ENCODE data around the gene HOXA13. TPM values are rescaled to one million over a fixed set of nuclear protein-coding genes. Genes with fewer than 3 reads are reported as not detected.

Gene HOXA13
- total and polyA plus RNA-seq, 2 experiments from 2014 or later = not detected

GRCh38 chr7:27198138-27198841, 1.6 kb downstream of the HOXA13 start:
- no peaks in the 10 kb centered on the region for H3K9me3 ChIP-seq (ENCODE audit: low read depth)
- H3K27ac ChIP-seq = no peak overlapping the region
- no peaks in the 10 kb centered on the region for H3K4me1 ChIP-seq (ENCODE audit: low read depth)
- no peaks in the 10 kb centered on the region for H3K36me3 ChIP-seq
- H3K27me3 ChIP-seq = peaks cover 98% of the 10 kb centered on the region
- H3K4me3 ChIP-seq = no peak overlapping the region
- DNase-seq (ENCODE audit: low read depth in 1 of 2, low spot score in 1 of 2) = no peak
- TF ChIP-seq CTCF (IDR thresholded peaks at IDR 0.05; ENCODE audit: low read depth, low read length) = no peak

- DNase-seq (ENCODE audit: low read depth in 1 of 2, low spot score in 1 of 2) = no peak
- H3K27ac ChIP-seq = no peak overlapping the region
- peaks cover 98% of the 10 kb centered on the region for H3K27me3 ChIP-seq
- no peaks in the 10 kb centered on the region for H3K36me3 ChIP-seq
- TF ChIP-seq CTCF (IDR thresholded peaks at IDR 0.05; ENCODE audit: low read depth, low read length) = no peak
- no peaks in the 10 kb centered on the region for H3K9me3 ChIP-seq (ENCODE audit: low read depth)
- H3K4me1 ChIP-seq (ENCODE audit: low read depth) = no peaks in the 10 kb centered on the region
- H3K4me3 ChIP-seq = no peak overlapping the region
Measured at GRCh38 chr7:27197137-27198042, 2.5 kb downstream of the HOXA13 start.

- peaks cover 98% of the 10 kb centered on the region for H3K27me3 ChIP-seq
- H3K27ac ChIP-seq = no peak overlapping the region
- no peaks in the 10 kb centered on the region for H3K4me1 ChIP-seq (ENCODE audit: low read depth)
- peak; percentile 73 for TF ChIP-seq CTCF (IDR thresholded peaks at IDR 0.05; ENCODE audit: low read depth, low read length)
- no peaks in the 10 kb centered on the region for H3K9me3 ChIP-seq (ENCODE audit: low read depth)
- DNase-seq (ENCODE audit: low read depth in 1 of 2, low spot score in 1 of 2) = peak; percentile 81 to 87
- no peak overlapping the region for H3K4me3 ChIP-seq
- no peaks in the 10 kb centered on the region for H3K36me3 ChIP-seq
Measured at GRCh38 chr7:27196287-27196767, 3.6 kb downstream of the HOXA13 start.

- Histone ChIP-seq H3K9me3 (ENCODE audit: low read depth) (no peaks in the 10 kb centered on the region), H3K4me3 (no peak overlapping the region), H3K36me3 (no peaks in the 10 kb centered on the region), H3K27me3 (peaks cover 98% of the 10 kb centered on the region), H3K4me1 (ENCODE audit: low read depth) (no peaks in the 10 kb centered on the region), H3K27ac (no peak overlapping the region)
- DNase-seq (ENCODE audit: low read depth in 1 of 2, low spot score in 1 of 2) = no peak
- no peak for TF ChIP-seq CTCF (IDR thresholded peaks at IDR 0.05; ENCODE audit: low read depth, low read length)
Measured at GRCh38 chr7:27194686-27195379, 5.1 kb downstream of the HOXA13 start.

- Histone ChIP-seq H3K4me3 (no peak overlapping the region), H3K36me3 (no peaks in the 10 kb centered on the region), H3K27me3 (peaks cover 100% of the 10 kb centered on the region), H3K4me1 (ENCODE audit: low read depth) (no peaks in the 10 kb centered on the region), H3K9me3 (ENCODE audit: low read depth) (no peaks in the 10 kb centered on the region), H3K27ac (no peak overlapping the region)
- no peak for TF ChIP-seq CTCF (IDR thresholded peaks at IDR 0.05; ENCODE audit: low read depth, low read length)
- no peak for DNase-seq (ENCODE audit: low read depth in 1 of 2, low spot score in 1 of 2)
Measured at GRCh38 chr7:27194002-27194352, 5.9 kb downstream of the HOXA13 start.

Measured in cardiac muscle cell (in vitro differentiated cells and primary cell).